SK-N-SH treated with all-trans-retinoic acid at 6 μM for 48 hours (cell line): ENCODE results near the gene RAMP1.
A peak's percentile ranks its signal among the peaks of the same experiment; 100 is the strongest.

Experiments
- ATAC-seq: fragments of 200-7000 bp; cut with Tn5 transposase; 3 replicates; pipeline ENCODE4 v1.9.1; 2020; ENCODE audit warnings: mild to moderate bottlenecking, moderate library complexity
- ARNTL ChIP-seq: fragments of 450-650 bp; formaldehyde crosslinking; IDR thresholded peaks from 2 replicates; pipeline ENCODE4 v1.5.0; 2020; ENCODE audit warnings: low read depth, mild to moderate bottlenecking, moderate library complexity, borderline replicate concordance
- BACH2 ChIP-seq: fragments of 250-450 bp; sonication (Bioruptor Pico); IDR thresholded peaks from 2 replicates; pipeline ENCODE4 v1.9.0; 2021; ENCODE audit warnings: mild to moderate bottlenecking, borderline replicate concordance
- CREB5 ChIP-seq: fragments of 250-450 bp; sonication (Bioruptor Pico); IDR thresholded peaks from 2 replicates; pipeline ENCODE4 v1.5.1; 2020; ENCODE audit warnings: low read depth, mild to moderate bottlenecking, moderate library complexity
- CSDC2 ChIP-seq: fragments of 250-450 bp; sonication (Bioruptor Pico); IDR thresholded peaks from 2 replicates; pipeline ENCODE4 v1.5.0; 2020; ENCODE audit warnings: mild to moderate bottlenecking, moderate library complexity
- CSRNP3 ChIP-seq: fragments of 250-450 bp; sonication (Bioruptor Pico); IDR thresholded peaks from 2 replicates; pipeline ENCODE4 v1.5.1; 2021; ENCODE audit warnings: mild to moderate bottlenecking, moderate library complexity
- GLIS3 ChIP-seq: fragments of 250-450 bp; sonication (Bioruptor Pico); IDR thresholded peaks from 2 replicates; pipeline ENCODE4 v1.5.0; 2020; ENCODE audit warnings: mild to moderate bottlenecking, moderate library complexity
- POU6F1 ChIP-seq: fragments of 250-450 bp; sonication (Bioruptor Pico); IDR thresholded peaks from 2 replicates; pipeline ENCODE4 v1.8.0; 2021; ENCODE audit warnings: low read depth, mild to moderate bottlenecking, moderate library complexity, borderline replicate concordance
- SNAI2 ChIP-seq: fragments of 250-450 bp; sonication (Bioruptor Pico); IDR thresholded peaks from 2 replicates; pipeline ENCODE4 v1.5.0; 2020; ENCODE audit warnings: mild to moderate bottlenecking, moderate library complexity
- TCF4 ChIP-seq: fragments of 250-450 bp; sonication (Bioruptor Pico); IDR thresholded peaks from 2 replicates; pipeline ENCODE4 v1.8.0; 2021; ENCODE audit warnings: mild to moderate bottlenecking, moderate library complexity, borderline replicate concordance
- TOX ChIP-seq: fragments of 250-450 bp; sonication (Bioruptor Pico); IDR thresholded peaks from 2 replicates; pipeline ENCODE4 v1.8.0; 2021; ENCODE audit warnings: mild to moderate bottlenecking, moderate library complexity, borderline replicate concordance
- TSHZ2 ChIP-seq: fragments of 250-450 bp; sonication (Bioruptor Pico); IDR thresholded peaks from 2 replicates; pipeline ENCODE4 v1.5.0; 2020; ENCODE audit warnings: mild to moderate bottlenecking, moderate library complexity
- ZFP3 ChIP-seq: fragments of 250-450 bp; sonication (Bioruptor Pico); IDR thresholded peaks from 2 replicates; pipeline ENCODE4 v1.5.0; 2020; ENCODE audit warnings: mild to moderate bottlenecking, moderate library complexity
- ZFP30 ChIP-seq: fragments of 450-650 bp; formaldehyde crosslinking; IDR thresholded peaks from 2 replicates; pipeline ENCODE4 v1.5.0; 2022; ENCODE audit warnings: mild to moderate bottlenecking, moderate library complexity
- ZNF70 ChIP-seq: fragments of 450-650 bp; formaldehyde crosslinking; IDR thresholded peaks from 2 replicates; pipeline ENCODE4 v1.5.0; 2020; ENCODE audit warnings: mild to moderate bottlenecking, moderate library complexity
- ZNF8 ChIP-seq: fragments of 450-650 bp; formaldehyde crosslinking; IDR thresholded peaks from 2 replicates; pipeline ENCODE4 v1.5.0; 2020; ENCODE audit warnings: mild to moderate bottlenecking, moderate library complexity
- TF ChIP-seq, protein P1 (sequence below): fragments of 250-450 bp; sonication (Bioruptor Pico); IDR thresholded peaks from 2 replicates; pipeline ENCODE4 v1.8.0; 2020; ENCODE audit warnings: mild to moderate bottlenecking, moderate library complexity, borderline replicate concordance

Gene RAMP1

DNA sequence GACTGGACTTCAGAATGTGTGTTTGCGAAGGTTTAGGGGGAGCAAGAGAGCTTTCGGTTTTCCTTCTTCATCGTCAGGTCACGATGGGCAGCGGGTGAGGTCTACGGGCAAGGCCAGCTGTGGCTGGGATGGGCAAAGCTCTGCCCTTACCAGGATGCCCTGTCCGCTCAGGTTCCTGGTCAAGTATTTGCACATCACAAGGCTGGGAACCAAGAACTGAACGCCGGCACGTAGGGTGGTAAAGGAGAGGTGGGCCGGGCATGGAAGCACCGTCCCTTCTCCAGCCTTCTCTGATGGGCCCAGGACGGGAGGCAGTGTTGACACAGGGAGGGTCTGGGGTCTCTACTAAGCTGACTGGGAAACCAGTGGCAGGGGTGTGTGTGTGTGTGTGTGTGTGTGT, 56.9 kb downstream of the RAMP1 start:
- TF ChIP-seq CSRNP3 (CRISPR knock-in tag) = no peak
- TF ChIP-seq CSDC2 (CRISPR knock-in tag) = no peak
- TF ChIP-seq POU6F1 (CRISPR knock-in tag) = no peak
- TF ChIP-seq ARNTL (CRISPR knock-in tag) = no peak
- TF ChIP-seq ZFP30 (CRISPR knock-in tag) = no peak
- TF ChIP-seq TOX (CRISPR knock-in tag) = no peak
- no peak for TF ChIP-seq BACH2 (CRISPR knock-in tag)
- no peak for TF ChIP-seq GLIS3
- no peak for ATAC-seq

DNA sequence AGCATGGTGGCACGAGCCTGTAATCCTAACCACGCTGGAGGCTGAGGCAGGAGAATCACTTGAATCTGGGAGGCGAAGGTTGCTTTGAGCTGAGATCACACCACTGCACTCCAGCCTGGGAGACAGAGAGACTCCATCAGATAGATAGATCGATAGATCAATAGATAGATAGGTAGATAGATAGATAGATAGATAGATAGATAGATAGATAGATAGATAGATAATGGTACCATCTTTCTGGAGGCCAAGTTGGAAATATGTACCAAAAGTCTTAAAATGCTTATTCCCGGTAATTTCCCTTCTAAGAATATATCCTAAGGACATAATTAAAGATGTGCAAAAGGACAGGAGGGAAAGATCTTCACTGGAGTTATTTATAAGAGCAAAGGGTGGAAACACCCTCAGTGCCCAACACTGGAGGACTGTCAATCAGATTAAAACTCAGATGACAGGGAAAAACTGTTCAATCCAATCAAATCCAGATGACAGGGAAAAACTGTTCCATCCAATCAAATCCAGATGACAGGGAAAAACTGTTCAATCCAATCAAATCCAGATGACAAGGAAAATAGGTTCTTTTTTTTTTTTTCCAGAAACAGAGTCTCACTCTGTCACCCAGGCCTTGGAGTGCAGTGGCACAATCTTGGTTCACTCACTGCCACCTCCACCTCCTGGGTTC, 58.4 kb downstream of the RAMP1 start:
- TF ChIP-seq, protein P1, sequence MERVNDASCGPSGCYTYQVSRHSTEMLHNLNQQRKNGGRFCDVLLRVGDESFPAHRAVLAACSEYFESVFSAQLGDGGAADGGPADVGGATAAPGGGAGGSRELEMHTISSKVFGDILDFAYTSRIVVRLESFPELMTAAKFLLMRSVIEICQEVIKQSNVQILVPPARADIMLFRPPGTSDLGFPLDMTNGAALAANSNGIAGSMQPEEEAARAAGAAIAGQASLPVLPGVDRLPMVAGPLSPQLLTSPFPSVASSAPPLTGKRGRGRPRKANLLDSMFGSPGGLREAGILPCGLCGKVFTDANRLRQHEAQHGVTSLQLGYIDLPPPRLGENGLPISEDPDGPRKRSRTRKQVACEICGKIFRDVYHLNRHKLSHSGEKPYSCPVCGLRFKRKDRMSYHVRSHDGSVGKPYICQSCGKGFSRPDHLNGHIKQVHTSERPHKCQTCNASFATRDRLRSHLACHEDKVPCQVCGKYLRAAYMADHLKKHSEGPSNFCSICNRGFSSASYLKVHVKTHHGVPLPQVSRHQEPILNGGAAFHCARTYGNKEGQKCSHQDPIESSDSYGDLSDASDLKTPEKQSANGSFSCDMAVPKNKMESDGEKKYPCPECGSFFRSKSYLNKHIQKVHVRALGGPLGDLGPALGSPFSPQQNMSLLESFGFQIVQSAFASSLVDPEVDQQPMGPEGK (CRISPR knock-in tag) = no peak
- TF ChIP-seq ZFP3 (CRISPR knock-in tag) = no peak
- TF ChIP-seq ZNF8 (CRISPR knock-in tag) = no peak
- TF ChIP-seq TSHZ2 (CRISPR knock-in tag) = peak; percentile 68; the same call in 1 of the 2 replicates
- no peak for TF ChIP-seq SNAI2 (CRISPR knock-in tag)
- TF ChIP-seq POU6F1 (CRISPR knock-in tag) = no peak
- peak; percentile 66; the same call in 1 of the 2 replicates for TF ChIP-seq TCF4 (CRISPR knock-in tag)
- ATAC-seq = no peak

GRCh38 chr2:237919593-237919992, 60.2 kb downstream of the RAMP1 start:
- no peak for TF ChIP-seq ZNF8 (CRISPR knock-in tag)
- no peak for TF ChIP-seq CSRNP3 (CRISPR knock-in tag)
- TF ChIP-seq CREB5 = no peak
- no peak for TF ChIP-seq ZNF70 (CRISPR knock-in tag)
- ATAC-seq = no peak
